Colonic mucosa (tissue), 4 donors: ENCODE data around the gene TXNL4B. TPM values are rescaled to one million over a fixed set of nuclear protein-coding genes. Genes with fewer than 3 reads are reported as not detected.

Experiments used
- DNase-seq: peaks from one replicate; pipeline ENCODE4 v3.0.0-alpha.2; 2020
- H3K27ac ChIP-seq: fragments of 200-600 bp; one replicate; pipeline ENCODE4 v1.8.0; 2021
- H3K27me3 ChIP-seq: fragments of 200-600 bp; one replicate; pipeline ENCODE4 v1.8.0; 2021
- H3K36me3 ChIP-seq: fragments of 200-600 bp; one replicate; pipeline ENCODE4 v1.8.0; 2021
- H3K4me1 ChIP-seq: fragments of 200-600 bp; one replicate; pipeline ENCODE4 v1.8.0; 2021; ENCODE audit warnings: mild to moderate bottlenecking
- H3K4me3 ChIP-seq: fragments of 200-600 bp; one replicate; pipeline ENCODE4 v1.8.0; 2021
- H3K9ac ChIP-seq, 2 donors: one replicate each; pipeline ENCODE4 v1.7.0; 2013; ENCODE audit warnings: control low read depth in 2 of 2, low read depth in 2 of 2, low read length in 2 of 2
- H3K9me3 ChIP-seq: fragments of 200-600 bp; one replicate; pipeline ENCODE4 v1.8.0; 2021
- intact Hi-C: fragments of 100-400 bp; cut with DNase I; formaldehyde crosslinking; loops from one replicate; pipeline ENCODE4 v1.14.1; 2022
- total RNA-seq, 2 donors: library from RNA; stranded (reverse); fragmentation: NEBNext Ultra II Directional in 1 of 2; extraction: Animal tissue kit (Norgen Biotek cat#: 25700) in 1 of 2; gene quantifications; one replicate each; pipeline ENCODE4 v1.2.1, GENCODE V29; 2021
- TF ChIP-seq, protein P1 (sequence below): fragments of 200-600 bp; IDR thresholded peaks from one replicate; pipeline ENCODE4 v1.8.0; 2022; ENCODE audit warnings: antibody characterized with exemption, mild to moderate bottlenecking
- donor health status: healthy.
- donor health status: DM: no; HTN: no; CAD: no.
- donor health status: DM: no; HTN: no; CAD: no.

The TXNL4B gene
- total RNA-seq, 2 donors from 2014 or later, result 10.1 to 13.7 TPM

DNA sequence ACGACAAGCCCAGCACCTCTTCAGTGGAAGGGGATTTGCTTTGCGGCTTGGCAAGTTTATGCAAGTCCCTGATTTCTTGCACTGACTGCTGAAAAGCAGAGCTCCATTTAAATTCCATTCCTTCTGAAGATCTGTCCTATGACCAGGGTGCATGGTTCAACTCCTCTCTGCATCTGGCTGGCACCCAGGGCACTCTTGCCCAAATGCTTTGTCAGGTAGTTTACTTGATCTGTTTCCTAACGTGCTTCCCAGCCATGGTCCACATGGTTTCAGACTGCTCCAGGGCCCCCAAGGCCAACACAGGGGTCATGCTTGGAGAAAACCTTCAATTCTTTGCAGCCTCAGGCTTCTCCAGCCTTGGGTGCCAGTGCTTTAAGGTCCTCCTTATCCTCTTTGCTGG is 50.4 kb downstream of the TXNL4B start:
- intact Hi-C loops, result no loop called here
- Histone ChIP-seq H3K36me3 (no peaks in the 10 kb centered on the region), H3K9me3 (no peaks in the 10 kb centered on the region), H3K4me3 (no peak overlapping the region), H3K27ac (no peak overlapping the region), H3K4me1 (no peaks in the 10 kb centered on the region), H3K9ac (no peak overlapping the region), H3K27me3 (no peaks in the 10 kb centered on the region)
- DNase-seq, result no peak
- TF ChIP-seq, protein P1, sequence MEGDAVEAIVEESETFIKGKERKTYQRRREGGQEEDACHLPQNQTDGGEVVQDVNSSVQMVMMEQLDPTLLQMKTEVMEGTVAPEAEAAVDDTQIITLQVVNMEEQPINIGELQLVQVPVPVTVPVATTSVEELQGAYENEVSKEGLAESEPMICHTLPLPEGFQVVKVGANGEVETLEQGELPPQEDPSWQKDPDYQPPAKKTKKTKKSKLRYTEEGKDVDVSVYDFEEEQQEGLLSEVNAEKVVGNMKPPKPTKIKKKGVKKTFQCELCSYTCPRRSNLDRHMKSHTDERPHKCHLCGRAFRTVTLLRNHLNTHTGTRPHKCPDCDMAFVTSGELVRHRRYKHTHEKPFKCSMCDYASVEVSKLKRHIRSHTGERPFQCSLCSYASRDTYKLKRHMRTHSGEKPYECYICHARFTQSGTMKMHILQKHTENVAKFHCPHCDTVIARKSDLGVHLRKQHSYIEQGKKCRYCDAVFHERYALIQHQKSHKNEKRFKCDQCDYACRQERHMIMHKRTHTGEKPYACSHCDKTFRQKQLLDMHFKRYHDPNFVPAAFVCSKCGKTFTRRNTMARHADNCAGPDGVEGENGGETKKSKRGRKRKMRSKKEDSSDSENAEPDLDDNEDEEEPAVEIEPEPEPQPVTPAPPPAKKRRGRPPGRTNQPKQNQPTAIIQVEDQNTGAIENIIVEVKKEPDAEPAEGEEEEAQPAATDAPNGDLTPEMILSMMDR, result no peak

DNA sequence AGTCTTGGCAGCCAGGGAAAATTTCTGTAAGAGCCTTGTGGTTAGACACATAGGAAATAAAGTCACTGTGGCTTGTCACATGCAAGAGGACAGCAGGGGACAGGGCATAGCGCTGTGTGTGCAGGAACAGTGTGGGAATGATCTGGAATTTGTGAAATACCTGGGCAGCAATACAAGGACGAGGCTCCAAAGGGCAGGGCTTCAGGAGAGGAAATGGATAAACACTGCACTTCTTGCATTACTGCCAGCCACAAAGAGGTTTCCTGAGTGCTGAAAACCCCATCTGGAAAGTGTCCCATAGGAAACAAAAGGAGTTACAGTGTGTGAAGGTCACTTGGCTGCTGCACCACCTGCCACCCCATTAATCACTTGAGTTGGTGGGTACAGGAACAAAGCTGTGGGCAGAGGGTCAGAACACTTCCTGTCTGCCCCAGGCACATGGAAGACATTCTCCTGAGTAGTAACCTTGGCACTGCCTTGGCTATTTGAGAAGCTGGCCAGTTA is 51.2 kb downstream of the TXNL4B start:
- Histone ChIP-seq H3K4me3 (no peak overlapping the region), H3K4me1 (no peaks in the 10 kb centered on the region), H3K27ac (no peak overlapping the region), H3K27me3 (no peaks in the 10 kb centered on the region), H3K9me3 (no peaks in the 10 kb centered on the region), H3K36me3 (no peaks in the 10 kb centered on the region), H3K9ac (no peak overlapping the region)
- no peak for DNase-seq
- TF ChIP-seq, protein P1, result no peak
- intact Hi-C loops, result no loop called here

DNA sequence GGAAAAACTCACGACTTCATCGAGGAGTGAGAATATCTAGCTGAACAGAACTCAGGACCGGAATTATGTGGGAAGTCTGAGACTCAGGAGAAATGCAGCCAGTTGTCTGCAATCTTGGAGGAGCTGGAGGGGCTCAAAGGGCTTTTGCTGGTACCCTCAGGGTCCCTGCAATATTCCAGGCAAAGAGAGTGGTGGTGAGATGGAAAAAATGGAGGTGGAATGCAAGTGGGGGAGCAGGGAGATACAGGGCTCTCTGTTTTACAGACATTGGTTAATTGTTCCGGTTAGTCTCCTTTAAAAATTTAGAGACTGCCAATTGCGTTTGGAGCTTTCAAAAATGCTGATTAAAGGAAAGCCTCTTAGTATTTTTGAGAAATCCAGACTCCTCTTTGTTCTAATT is 57.3 kb downstream of the TXNL4B start:
- Histone ChIP-seq H3K4me1 (no peaks in the 10 kb centered on the region), H3K9me3 (no peaks in the 10 kb centered on the region), H3K27me3 (no peaks in the 10 kb centered on the region), H3K4me3 (no peak overlapping the region), H3K36me3 (no peaks in the 10 kb centered on the region), H3K27ac (no peak overlapping the region), H3K9ac (no peak overlapping the region)
- no peak for DNase-seq
- TF ChIP-seq, protein P1, result no peak
- intact Hi-C loops, result no loop called here

Other genes with a start within 250 kb of the TXNL4B start
- 10 to 100 TPM; 19.4 to 26.1 TPM for gene ATXN1L, start 247.6 kb downstream of the TXNL4B start, total RNA-seq
- gene ZNF821, start 209.4 kb downstream of the TXNL4B start, total RNA-seq, result 10 to 100 TPM in 1 of 2 donors, 1 to 10 TPM in 1; 6.3 to 10.1 TPM
- 100 to 1,000 TPM; 180 to 304 TPM for gene IST1, start 198.1 kb downstream of the TXNL4B start, total RNA-seq
- under 1 TPM; 0.05 to 0.07 TPM for gene PKD1L3, start 93.2 kb downstream of the TXNL4B start, total RNA-seq
- 1 to 10 TPM; 4.3 to 9.4 TPM for gene DHODH, start 84.9 kb downstream of the TXNL4B start, total RNA-seq
- gene HP, start 39.1 kb downstream of the TXNL4B start, total RNA-seq, result 10 to 100 TPM in 1 of 2 donors, 1 to 10 TPM in 1; 5.7 to 27.6 TPM
- under 1 TPM in 1 of 2 donors, not detected in 1; 0.69 TPM for gene HPR, start 30.4 kb downstream of the TXNL4B start, total RNA-seq
- 10 to 100 TPM; 41.7 to 79.3 TPM for gene DHX38, start 227 bp upstream of the TXNL4B start, total RNA-seq
- gene PMFBP1, start 78.5 kb upstream of the TXNL4B start, total RNA-seq, result 1 to 10 TPM; 3.7 to 4.9 TPM